ENCODE measurements around the gene CCDC93. TPM values are rescaled to one million over a fixed set of nuclear protein-coding genes. Genes with fewer than 3 reads are reported as not detected.

The CCDC93 gene
- polyA plus RNA-seq, 1 donor, result 42.1 TPM

Other genes with a start within 250 kb of the CCDC93 start
- gene DDX18, start 199.4 kb downstream of the CCDC93 start, polyA plus RNA-seq, result 54.1 TPM
- gene INSIG2, start 74.4 kb upstream of the CCDC93 start, polyA plus RNA-seq, result 30.0 TPM